Stimulated activated CD4-positive, alpha-beta T cell treated with anti-CD3 and anti-CD28 coated beads, Interleukin-4, amount 100 ng/mL, for 1 hour (primary cell): ENCODE results near the gene ZFHX2.

Experiments
- DNase-seq: peaks from one replicate; pipeline ENCODE4 v3.0.0-alpha.2; 2020

ZFHX2 gene

GRCh38 chr14:23513818-23514643 is 37.5 kb downstream of the ZFHX2 start:
- no peak for DNase-seq

GRCh38 chr14:23513005-23513817 is 38.4 kb downstream of the ZFHX2 start:
- no peak for DNase-seq

GRCh38 chr14:23512156-23512555 is 39.4 kb downstream of the ZFHX2 start:
- DNase-seq = no peak

- DNase-seq = no peak
These were observed 57.3 kb downstream of the ZFHX2 start for GRCh38 chr14:23494223-23494622.

GRCh38 chr14:23492618-23493272 is 58.8 kb downstream of the ZFHX2 start:
- no peak for DNase-seq

GRCh38 chr14:23487216-23487615 is 64.3 kb downstream of the ZFHX2 start:
- DNase-seq = no peak

GRCh38 chr14:23486036-23486435 is 65.5 kb downstream of the ZFHX2 start:
- no peak for DNase-seq

- DNase-seq = no peak
These were observed 66.2 kb downstream of the ZFHX2 start for GRCh38 chr14:23485326-23485725.

GRCh38 chr14:23483236-23483854 is 68.2 kb downstream of the ZFHX2 start:
- no peak for DNase-seq

- no peak for DNase-seq
These were observed 68.8 kb downstream of the ZFHX2 start for GRCh38 chr14:23482823-23483148.

GRCh38 chr14:23481979-23482822 is 69.4 kb downstream of the ZFHX2 start:
- DNase-seq = no peak

GRCh38 chr14:23481362-23481970 is 70.1 kb downstream of the ZFHX2 start:
- no peak for DNase-seq

- peak; percentile 58 for DNase-seq
These were observed 73.3 kb downstream of the ZFHX2 start for GRCh38 chr14:23478109-23478759.

- no peak for DNase-seq
These were observed 80.6 kb downstream of the ZFHX2 start for GRCh38 chr14:23470947-23471346.
